GM21390 (cell line): ENCODE results near the gene ORMDL2.

Experiments
- ATAC-seq: cut with Tn5 transposase; IDR thresholded peaks from one replicate; pipeline ENCODE4 v1.9.1; 2021; ENCODE audit not compliant: unreplicated experiment

ORMDL2 gene, protein sequence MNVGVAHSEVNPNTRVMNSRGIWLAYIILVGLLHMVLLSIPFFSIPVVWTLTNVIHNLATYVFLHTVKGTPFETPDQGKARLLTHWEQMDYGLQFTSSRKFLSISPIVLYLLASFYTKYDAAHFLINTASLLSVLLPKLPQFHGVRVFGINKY

DNA sequence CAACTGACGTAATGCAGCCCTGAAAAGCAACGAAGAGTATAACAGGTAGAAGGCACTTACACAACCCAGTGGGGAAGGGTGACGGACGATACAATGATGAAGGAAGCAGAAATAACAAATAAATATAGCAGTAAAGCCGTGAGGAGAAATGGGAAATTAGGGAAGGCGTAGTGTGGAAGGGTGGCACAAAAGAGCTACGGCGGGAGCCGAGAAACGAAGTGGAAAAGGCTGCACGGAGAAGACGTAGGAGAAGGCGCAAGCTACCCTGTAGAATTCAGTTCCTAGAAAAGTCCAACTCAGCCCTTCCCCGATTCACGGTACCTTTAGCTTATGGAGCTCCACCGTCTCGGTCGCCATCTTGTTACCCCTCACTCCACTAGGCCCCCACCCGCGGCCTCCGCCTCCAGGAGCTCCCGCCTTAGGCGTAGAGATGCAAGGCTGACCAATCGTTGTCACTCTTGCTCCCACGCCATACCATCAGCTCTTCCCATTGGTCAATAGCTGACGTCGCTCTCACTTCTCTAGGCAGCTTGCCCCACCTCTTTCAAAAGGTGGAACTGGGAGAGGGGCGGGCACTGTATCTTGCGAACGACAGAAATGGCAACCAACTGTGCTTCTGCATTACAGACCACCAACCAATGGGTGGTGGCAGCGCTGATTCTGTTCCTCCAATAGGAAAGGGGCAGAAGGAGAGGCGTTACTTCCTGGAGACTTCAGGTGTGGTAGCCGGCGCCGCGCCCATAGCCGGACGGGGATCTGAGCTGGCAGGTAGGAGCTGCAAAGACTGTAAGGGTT is at the start of gene ORMDL2, which contains the start of gene SARNP:
Gene ORMDL2 (plus strand): TSS at position 697 of the 795 bp plus-strand sequence. CDS start 959 bp downstream, outside the sequence.
Gene SARNP (minus strand): TSS at position 380 of the 795 bp plus-strand sequence. CDS start 23 bp downstream, at position 357.
- peak; percentile 98 for ATAC-seq

DNA sequence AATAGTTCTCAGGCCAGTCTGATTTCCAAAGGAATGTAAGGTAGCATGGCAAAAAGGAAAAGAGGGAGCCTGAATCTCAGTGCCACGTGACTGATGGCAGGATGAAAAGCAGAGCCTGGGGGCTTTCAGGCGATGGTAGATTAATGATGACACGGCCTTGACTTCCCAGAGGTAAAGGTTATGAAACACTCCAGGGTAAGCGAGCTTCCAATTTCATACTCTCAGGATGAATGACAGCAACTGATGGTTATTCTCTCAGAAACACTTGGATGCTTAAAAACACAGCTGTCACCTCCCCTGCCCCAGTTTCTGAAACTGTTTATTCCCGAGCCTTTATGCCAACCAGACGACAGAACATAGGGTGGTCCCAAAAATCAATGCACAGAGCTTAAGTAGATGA is 46.1 kb upstream of the ORMDL2 start:
- no peak for ATAC-seq

DNA sequence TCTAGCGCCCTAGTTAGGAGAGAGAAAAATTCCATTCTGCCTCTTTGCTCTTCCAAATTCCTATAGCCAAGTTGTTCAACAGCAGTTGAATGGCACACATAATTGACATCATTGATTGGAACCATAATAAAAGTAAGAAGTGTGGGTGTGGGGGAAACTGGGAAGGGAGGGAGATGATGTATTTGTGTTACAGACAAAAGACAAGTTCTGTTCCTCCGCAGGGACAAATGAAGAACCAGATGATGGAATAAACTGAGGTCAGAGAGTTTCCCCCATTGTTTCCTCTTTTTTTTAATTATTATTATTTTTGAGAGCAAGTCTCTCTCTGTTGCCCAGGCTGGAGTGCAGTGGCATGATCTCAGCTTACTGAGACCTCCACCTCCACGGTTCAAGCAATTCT is 40.0 kb upstream of the ORMDL2 start:
- ATAC-seq, result no peak

DNA sequence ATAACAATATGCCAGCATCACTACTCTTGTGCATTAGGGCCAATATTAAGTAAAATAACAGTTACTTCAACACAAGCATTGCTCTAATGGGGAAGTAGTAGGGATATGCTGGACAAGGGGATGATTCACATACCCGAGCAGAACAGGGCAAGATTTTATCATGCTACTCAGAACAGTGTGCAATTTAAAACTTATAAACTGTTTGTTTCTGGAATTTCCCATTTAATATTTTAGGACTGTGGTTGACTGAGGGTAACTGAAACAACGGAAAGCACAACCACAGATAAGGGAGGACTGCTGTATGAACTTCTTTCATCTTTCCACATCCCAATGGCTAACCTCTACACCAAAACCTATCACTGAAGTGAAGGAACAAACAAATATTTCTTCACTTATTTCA is 37.2 kb upstream of the ORMDL2 start:
- no peak for ATAC-seq

DNA sequence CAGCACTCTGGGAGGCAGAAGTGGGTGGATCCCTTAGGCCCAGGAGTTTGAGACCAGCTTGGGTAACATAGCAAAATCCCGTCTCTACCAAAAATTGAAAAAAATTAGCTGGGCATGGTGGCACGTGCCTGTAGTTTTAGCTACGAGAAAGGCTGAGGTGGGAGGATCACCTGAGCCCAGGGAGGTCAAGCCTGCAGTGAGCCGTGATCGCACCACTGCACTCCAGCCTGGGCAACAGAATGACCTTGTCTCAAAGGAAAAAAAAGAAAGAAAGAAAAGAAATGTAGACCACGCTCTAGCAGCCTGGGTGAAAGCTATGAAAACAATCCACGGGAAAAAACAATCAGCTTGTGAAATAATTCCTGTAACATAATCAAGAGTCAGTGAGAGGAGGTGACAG is 29.3 kb upstream of the ORMDL2 start:
- no peak for ATAC-seq

DNA sequence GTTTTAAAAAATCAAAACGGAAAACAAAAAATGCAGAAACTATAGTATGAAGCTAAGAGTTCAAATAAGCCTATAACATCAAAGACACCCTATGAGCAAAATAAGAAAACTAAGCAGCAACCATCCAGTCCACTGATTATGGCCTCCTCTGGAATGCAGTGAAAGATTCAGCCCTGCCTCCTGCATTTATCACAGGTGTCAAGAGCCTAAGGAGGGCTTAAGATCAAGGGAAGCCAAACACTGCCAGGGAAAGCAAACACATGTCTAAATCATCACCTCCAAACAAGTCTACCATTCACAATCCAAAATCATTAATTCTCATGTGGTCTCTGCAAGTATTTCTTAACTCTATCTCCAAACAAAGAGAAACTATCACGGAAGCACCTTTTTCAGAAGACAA is 28.7 kb upstream of the ORMDL2 start:
- no peak for ATAC-seq

DNA sequence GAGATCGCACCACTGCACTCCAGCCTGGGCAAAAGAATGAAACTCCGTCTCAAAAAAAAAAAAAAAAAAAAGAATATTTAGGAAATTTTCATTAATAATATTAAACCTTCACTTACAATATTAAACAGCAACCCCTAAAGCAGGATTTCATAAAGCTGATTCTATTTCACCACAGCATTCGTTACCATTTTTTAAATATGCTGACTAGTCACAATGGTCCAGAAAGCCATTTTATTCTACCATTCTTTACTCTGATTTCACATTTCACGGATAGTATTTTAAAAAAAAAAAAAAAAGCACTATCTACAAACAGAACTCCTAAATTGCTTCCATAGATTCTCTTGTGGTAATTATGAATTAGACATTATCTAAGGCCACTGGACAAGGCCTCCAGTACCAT is 27.9 kb upstream of the ORMDL2 start:
- ATAC-seq, result no peak

DNA sequence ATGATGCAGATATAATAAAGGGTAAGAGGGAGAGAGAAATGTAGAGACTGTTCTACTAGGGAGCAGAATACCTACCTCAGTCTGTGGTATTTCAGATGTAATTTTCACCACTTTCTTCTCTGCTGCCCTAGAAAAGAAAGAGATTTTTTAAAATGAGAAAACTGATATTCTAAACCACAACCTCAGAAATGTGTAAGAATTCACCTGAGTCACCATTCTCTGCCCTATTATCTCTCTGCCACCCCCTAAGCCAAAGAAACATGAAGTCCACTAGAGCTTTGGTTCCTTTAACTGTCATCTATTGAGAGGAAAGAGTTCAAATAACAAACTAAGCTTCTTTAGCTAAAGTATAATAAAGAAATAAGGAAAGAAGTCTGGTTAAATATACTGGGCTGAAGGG is 21.9 kb upstream of the ORMDL2 start:
- ATAC-seq, result no peak

DNA sequence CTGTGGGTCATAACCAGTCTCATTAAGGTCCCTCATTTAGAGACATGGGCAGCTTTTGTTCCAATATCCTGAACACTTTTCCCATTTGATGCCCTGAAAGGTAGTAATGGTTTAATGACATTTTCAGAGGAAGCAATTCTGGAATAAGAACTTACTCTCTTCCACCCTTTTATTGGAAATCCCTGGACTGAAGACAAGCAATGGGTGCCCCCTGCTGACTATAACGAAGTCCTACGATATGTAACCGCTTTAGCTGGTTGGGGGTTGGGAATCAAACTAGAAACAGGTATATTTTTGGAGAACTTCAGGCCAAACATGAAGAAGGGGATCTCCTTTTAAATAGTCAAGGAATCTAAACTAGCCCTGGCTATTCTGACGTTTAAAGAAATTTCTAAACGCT is 20.8 kb upstream of the ORMDL2 start:
- no peak for ATAC-seq

DNA sequence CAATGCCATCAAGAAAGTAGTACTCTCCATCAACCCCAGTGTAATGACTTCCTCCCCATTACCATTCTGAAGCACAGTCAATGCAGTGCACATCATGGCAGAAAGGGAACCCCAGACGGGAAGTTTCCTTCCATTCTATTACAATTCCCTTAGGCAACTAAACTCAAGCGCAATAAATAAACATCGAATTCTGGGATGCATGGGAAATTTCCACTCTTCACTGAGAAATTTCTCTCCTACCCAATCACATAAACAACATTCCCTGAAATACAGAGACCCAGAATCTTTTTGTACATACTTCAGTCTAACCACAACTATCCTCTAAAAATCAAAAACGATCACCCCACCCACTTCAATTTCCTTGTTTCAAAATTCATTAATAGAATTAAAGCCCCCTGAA is 20.3 kb upstream of the ORMDL2 start:
- no peak for ATAC-seq

DNA sequence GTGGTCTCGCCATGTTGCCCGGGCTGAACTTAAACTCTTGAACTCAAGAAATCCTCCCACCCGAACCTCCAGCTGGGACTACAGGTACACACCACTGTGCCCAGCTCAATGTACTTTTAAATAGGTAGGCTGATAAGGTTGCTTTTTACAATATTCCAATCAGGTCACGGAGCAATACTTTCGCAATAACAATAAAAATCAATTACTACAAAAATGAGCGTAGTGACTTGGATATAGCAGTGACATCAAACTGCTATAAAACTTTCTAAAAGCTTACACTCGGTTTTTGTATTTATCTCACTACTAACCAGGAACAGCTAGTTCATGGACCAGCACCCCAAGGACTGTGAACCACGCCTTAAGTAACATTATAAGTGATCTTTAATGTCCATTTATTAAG is 10.9 kb upstream of the ORMDL2 start:
- no peak for ATAC-seq

DNA sequence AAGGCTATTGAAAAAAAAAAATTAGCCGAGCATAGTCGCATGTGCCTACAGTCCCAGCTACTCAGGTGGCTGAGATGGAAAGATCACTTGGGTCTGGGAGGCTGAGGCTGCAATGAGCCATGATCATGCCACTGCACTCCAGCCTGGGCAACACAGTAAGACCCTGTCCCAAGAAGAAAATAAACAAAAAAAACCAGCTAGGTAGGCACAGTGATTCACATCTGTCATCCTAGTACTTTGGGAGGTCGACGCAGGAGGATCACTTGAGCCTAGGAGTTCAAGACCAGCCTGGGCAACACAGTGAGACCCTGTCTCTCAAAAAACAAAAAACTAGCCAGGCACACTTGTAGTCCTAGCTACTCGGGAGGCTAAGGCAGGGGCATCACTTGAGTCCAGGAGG is 8.6 kb upstream of the ORMDL2 start:
- ATAC-seq, result no peak

DNA sequence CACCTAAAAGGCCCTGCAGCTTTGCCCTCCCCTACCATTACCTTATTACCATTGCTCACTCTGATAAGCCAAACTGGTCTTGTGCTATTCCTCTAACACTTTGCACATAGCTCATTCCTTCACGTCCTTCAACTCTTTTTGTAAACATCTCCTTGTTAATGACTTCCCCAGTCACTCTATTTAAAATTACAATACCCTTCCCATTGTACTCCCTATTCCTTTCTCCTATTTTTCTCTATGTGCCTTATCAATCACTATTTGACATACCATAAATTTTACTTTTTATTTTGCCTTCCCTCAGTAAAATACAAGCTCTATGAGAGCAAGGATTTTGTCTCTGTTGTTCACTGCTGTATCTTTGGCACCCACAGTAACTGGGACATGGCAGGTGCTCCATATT is 5.8 kb upstream of the ORMDL2 start:
- ATAC-seq, result no peak

DNA sequence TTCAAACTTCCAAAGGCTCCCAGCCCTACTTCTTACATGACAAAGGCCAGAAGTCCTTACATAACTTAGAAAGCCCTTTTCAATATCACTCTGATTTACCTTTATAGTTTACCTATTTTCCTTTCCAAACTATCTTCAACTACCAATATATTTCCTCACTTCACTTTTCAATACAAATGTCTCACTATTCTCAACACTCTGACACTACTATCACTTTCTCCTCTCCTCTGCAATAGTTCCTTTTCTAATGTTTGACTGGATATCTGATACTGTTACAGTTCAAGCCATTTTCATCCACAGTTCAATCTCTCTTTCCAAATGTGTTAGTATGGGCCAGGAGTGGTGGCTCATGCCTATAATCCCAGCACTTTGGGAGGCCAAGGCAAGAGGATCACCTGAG is 3.6 kb upstream of the ORMDL2 start:
- no peak for ATAC-seq

DNA sequence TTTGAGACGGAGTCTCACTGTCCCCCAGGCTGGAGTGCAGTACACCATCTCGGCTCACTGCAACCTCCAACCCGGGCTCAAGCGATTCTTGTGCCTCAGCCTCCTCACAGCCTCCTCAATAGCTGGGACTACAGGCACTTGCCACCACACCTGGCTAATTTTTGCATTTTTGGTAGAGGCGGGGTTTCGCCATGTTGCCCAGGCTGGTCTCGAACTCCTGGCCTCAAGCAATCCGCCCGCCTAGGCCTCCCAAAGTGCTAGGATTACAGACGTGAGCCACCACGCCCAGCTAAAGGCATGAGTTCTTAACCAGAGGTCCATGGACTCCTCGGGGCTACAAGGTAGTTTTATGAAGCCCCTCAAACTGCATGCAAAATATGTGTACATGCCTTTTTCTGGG is 2.4 kb upstream of the ORMDL2 start:
- no peak for ATAC-seq

DNA sequence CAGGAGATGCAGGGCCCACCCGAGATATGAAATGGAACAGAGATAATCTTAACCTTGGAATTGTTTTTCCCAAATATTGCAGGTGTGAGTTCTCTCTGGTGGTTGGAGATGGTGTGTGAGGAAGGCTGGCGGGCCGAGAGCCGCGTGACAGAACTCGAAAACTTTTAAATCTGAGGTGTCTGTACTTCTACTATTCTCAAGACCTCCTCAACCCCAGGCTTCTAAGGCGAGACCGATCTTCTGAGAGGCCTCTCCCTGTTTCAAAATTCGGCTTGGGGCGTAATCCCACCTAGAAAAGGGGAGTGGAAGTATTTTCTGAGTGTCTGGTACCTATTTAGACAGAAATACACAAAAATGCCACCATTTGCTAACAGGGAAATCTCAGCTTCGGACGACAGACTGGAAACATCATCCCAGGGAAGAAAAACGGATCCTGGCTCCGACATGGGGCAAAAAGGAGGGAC is 928 bp upstream of the ORMDL2 start:
- no peak for ATAC-seq

DNA sequence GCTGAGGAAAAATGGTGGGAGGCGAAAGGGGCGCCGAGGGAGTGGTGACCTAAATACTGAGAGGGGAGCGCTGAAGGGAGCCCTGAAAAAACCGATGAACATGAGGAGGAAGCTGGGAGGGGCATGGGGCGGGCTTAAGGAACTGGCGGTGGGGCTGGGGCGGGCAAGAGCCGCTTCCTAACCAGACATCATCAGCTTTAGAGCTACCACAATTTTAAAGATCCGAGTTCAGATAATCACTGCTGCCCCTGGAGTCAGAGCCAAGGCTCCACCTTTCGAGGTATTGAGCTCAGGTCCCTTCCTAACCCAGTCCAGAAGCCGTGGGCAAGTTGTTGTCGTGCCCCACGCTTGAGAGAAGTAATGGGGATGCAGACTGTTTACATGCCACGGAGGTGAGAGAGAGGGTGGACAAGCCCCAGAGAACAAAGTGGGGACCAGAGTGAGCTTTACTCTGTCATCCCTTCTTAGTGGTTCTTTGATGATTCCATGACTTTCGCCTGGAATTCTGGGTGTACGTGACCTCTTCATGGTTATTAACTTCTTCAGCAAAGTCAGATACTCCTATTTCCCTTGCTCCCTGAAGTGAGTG is 393 bp downstream of the ORMDL2 start:
- peak; percentile 28 for ATAC-seq

DNA sequence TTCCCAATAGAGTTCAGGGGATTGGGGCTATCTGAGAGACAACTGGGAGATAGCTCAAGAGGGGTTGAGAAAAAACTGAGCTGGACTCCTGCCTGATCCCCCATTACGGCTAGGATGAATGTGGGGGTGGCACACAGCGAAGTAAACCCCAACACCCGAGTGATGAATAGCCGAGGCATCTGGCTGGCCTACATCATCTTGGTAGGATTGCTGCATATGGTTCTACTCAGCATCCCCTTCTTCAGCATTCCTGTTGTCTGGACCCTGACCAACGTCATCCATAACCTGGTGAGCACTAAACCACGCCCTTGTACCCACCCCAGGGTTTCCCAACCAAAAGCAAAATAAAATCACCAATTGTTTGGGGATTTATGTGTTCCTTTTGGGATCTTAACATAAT is 1.0 kb downstream of the ORMDL2 start:
- ATAC-seq, result no peak

DNA sequence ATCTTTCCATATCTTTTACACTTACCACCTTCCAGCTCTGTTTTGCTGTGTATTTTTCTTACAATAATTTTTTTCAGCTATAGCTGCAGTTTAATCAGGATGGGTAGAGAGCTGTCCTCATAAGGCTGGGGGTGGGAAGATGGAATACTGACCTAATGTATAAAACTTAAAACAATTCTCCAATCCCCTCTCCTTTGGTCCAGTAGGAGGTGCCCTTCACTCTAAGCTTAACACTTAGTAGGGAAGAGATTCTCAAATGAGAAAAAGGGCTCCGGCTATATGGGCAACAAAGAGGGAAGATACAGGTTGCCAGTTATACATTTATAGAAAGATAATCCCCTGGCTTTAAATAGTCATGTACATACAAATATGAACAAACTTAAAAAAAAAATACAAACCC is 2.8 kb downstream of the ORMDL2 start:
- no peak for ATAC-seq

DNA sequence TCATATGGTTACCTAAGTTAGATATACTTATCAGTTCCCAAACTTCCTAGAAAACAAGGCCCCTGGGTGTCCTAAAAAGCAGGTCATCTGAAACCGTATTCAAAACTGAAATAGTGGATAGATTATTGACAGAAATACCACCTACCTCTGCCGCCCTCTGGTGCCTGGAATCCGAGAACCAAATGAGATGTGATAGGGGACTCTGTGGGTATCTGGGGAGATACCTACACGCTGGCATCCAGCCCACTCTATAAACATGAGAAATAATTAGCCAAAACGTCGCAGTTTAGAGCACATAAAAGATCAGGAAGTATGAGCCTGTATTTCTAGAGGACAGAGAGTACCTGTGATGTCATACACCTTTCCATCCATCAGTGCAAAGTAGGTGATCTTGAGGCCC is 4.4 kb downstream of the ORMDL2 start:
- no peak for ATAC-seq

DNA sequence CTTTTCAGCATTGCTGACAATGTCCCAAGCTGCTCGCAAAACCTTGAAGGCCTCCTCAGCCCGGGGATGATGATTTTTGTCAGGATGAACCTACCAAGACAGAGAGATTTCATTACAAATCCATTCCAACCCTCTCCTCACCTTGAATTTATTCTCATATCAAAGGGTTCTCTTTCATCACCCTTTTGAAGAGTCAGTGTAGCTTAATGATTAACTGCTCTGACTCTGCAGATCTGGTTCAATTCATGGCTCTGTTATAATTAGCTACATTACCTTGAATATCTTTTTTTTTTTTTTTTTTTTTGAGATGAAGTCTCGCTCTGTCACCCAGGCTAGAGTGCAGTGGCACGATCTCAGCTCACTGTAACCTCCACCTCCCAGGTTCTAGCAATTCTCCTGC is 5.6 kb downstream of the ORMDL2 start:
- ATAC-seq, result no peak

DNA sequence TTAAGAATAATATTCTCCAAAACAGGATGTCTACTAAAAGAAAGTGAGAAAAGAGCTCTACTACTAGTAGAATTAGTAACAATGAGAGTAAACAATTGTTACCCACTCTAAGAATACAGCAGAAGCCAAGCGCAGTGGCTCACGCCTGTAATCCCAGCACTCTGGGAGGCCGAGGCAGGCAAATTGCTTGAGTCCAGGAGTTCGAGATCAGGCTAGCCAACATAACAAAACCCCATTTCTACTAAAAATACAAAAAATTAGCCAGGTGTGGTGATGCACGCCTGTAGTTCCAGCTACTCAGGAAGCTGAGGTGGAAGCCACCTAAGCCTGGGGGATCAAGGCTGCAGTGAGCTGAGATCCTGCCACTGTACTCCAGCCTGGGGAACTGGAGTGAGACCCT is 6.9 kb downstream of the ORMDL2 start:
- ATAC-seq, result no peak
